ENCODE results near the gene APOD.
"Not testable (repeated sequence)": the region's sequence is repeated elsewhere in the genome, so short reads cannot be mapped to it uniquely, and the experiment has no call there.

Gene APOD

DNA sequence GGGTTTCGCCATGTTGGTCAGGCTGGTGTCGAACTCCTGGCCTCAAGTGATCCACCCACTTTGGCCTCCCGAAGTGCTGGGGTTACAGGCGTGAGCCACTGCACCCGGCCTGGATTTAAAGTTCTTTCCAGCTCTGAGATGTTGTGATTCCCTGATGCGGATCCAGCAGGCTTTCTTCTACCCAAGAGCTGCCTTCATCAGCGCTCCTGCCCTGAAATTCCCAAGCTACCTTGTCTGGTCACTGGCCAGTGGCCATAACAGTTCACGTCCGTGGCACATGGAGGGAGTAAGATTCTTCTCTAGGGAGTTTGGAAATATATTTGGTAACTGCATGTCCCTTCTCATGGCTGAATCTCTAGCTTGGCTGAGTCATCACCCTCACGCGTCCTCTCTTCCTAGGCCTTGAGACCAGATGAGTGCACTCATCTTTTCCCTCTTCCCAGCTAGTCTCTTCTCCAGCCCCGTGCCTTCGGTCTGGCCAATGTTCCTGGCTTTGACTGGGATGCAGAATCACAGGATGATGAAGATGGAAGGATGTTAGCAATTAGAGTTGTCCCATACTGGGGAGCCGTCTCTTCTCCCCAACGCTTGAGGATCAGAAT, 29.8 kb upstream of the APOD start:
- H3K4me1 Mint-ChIP-seq = no peaks in the 10 kb centered on the region
- TF ChIP-seq, protein P1, sequence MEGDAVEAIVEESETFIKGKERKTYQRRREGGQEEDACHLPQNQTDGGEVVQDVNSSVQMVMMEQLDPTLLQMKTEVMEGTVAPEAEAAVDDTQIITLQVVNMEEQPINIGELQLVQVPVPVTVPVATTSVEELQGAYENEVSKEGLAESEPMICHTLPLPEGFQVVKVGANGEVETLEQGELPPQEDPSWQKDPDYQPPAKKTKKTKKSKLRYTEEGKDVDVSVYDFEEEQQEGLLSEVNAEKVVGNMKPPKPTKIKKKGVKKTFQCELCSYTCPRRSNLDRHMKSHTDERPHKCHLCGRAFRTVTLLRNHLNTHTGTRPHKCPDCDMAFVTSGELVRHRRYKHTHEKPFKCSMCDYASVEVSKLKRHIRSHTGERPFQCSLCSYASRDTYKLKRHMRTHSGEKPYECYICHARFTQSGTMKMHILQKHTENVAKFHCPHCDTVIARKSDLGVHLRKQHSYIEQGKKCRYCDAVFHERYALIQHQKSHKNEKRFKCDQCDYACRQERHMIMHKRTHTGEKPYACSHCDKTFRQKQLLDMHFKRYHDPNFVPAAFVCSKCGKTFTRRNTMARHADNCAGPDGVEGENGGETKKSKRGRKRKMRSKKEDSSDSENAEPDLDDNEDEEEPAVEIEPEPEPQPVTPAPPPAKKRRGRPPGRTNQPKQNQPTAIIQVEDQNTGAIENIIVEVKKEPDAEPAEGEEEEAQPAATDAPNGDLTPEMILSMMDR (IDR thresholded peaks at IDR 0.05; ENCODE audit: unreplicated experiment in 3 of 3) = no peak
- H3K27me3 Mint-ChIP-seq (ENCODE audit: low read depth) = peaks cover 4% of the 10 kb centered on the region
- H3K9me3 Mint-ChIP-seq = peaks cover 24% of the 10 kb centered on the region
- no peaks in the 10 kb centered on the region for H3K36me3 Mint-ChIP-seq (ENCODE audit: low read depth)
- no peak overlapping the region for H3K4me3 Mint-ChIP-seq
- no peak overlapping the region for H3K27ac Mint-ChIP-seq

DNA sequence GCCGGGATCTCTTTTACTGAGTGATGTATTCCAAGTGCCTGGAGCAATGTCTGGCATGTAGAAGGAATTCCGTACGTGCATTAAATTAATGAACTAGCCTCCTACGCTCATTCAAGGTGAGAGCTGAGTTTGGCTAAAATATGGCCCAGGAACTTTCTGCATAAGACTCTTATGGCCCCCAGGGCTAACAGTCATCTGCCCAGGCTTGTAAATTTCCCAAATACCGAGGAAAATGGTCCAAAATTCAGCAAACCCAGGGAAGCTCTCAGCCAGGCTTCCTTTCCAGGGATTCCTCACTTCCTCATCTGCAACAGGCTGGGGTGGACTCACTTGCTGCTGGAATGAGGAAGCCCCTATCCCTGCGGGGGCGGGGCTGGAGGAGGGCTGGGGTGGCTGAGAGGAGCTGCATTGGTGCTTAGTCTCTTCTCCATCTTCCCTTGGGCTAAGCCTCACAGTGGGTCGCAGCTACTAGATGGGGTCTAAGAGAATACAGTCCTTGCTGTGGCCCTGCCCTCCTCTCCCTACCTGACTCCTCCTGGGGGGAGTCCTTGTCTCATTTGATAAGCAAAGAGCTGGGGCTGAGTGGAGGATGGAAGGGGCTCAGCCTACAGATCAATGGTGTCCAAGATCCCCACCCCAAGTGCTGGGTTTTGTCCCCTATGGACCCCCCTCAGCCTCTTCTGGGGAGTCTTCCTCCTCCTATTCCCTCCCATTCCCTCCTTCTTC, 28.5 kb upstream of the APOD start:
- TF ChIP-seq, protein P1 (IDR thresholded peaks at IDR 0.05; ENCODE audit: unreplicated experiment in 3 of 3) = no peak
- peaks cover 4% of the 10 kb centered on the region for H3K27me3 Mint-ChIP-seq (ENCODE audit: low read depth)
- peaks cover 34% of the 10 kb centered on the region for H3K9me3 Mint-ChIP-seq
- peaks cover 4% of the 10 kb centered on the region for H3K36me3 Mint-ChIP-seq (ENCODE audit: low read depth)
- no peak overlapping the region for H3K4me3 Mint-ChIP-seq
- H3K27ac Mint-ChIP-seq = peak overlapping the region in 2 of 3 experiments; percentile 28 to 64
- H3K4me1 Mint-ChIP-seq = no peaks in the 10 kb centered on the region

DNA sequence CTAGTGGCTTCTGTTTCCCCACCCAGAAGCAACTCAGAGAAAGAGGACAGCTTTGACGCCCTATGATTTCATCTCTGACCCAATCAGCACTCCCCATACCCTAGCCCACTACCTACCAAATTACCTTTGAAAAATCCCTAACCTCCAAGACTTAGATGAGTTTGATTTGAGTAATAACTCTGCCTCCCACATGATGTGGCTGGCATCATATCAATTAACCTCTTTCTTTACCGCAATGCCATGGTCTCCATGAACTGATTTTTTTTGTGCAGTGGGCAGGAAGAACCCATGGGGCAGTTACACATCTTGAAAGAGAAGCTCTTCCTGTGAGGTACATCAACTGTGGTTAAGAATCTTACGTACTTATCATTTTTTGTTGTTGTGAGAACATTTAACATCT, 25.5 kb upstream of the APOD start:
- Mint-ChIP-seq H3K27ac (no peak overlapping the region), H3K27me3 (ENCODE audit: low read depth) (peaks cover 4% of the 10 kb centered on the region), H3K9me3 (peaks cover 44% of the 10 kb centered on the region), H3K4me3 (no peak overlapping the region), H3K36me3 (ENCODE audit: low read depth) (peaks cover 6% of the 10 kb centered on the region), H3K4me1 (no peaks in the 10 kb centered on the region)
- TF ChIP-seq, protein P1 (IDR thresholded peaks at IDR 0.05; ENCODE audit: unreplicated experiment in 3 of 3) = no peak

DNA sequence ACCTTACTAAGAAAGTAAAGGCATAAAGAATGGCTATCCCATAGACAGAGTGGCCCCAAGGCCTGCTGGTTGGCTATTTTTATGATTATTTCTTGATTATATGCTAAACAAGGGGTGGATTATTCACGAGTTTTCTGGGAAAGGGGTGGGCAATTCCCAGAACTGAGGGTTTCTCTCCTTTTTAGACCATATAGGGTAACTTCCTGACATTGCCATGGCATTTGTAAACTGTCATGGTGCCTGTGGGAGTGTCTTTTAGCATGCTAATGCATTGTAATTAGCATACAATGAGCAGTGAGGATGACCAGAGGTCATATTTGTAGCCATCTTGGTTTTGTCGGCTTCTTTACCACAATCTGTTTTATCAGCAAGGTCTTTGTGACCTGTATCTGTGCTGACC, 18.0 kb upstream of the APOD start:
- H3K36me3 Mint-ChIP-seq (ENCODE audit: low read depth); H3K27me3 Mint-ChIP-seq (ENCODE audit: low read depth); H3K4me3 Mint-ChIP-seq; H3K27ac Mint-ChIP-seq: not testable (repeated sequence)
- Mint-ChIP-seq H3K4me1 (peaks cover 14% of the 10 kb centered on the region), H3K9me3 (peaks cover 27% of the 10 kb centered on the region)

DNA sequence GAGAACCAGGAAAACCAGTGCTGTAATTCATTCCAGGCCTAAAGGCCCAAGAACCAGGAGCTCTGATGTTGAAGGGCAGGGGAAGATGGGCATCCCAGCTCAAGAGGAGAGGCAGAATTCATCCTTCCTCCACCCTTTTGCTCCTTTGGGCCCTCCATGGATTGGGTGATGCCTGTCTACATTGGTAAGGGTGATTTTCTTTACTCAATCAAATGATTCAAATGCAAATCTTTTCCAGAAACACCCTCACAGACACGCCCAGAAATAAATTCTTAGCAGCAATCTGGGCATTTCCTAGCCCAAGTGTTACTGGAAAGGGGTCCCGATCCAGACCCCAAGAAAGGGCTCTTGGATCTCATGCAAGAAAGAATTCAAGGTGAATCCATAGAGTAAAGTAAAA, 17.6 kb upstream of the APOD start:
- peaks cover 27% of the 10 kb centered on the region for H3K9me3 Mint-ChIP-seq
- TF ChIP-seq, protein P1 (IDR thresholded peaks at IDR 0.05; ENCODE audit: unreplicated experiment in 3 of 3) = no peak
- H3K4me3 Mint-ChIP-seq = no peak overlapping the region
- H3K4me1 Mint-ChIP-seq = peaks cover 18% of the 10 kb centered on the region
- no peak overlapping the region for H3K27ac Mint-ChIP-seq
- no peaks in the 10 kb centered on the region for H3K36me3 Mint-ChIP-seq (ENCODE audit: low read depth)
- H3K27me3 Mint-ChIP-seq (ENCODE audit: low read depth) = no peaks in the 10 kb centered on the region

DNA sequence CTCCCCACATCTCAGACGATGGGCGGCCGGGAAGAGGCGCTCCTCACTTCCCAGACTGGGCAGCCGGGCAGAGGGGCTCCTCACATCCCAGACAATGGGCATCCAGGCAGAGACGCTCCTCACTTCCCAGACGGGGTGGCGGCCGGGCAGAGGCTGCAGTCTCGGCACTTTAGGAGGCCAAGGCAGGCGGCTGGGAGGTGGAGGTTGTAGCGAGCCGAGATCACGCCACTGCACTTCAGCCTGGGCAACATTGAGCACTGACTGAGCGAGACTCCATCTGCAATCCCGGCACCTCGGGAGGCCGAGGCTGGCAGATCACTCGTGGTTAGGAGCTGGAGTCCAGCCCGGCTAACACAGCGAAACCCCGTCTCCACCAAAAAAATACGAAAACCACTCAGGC, 16.2 kb upstream of the APOD start:
- Mint-ChIP-seq H3K4me1 (peaks cover 24% of the 10 kb centered on the region), H3K9me3 (peaks cover 23% of the 10 kb centered on the region)
- not testable (repeated sequence) for H3K4me3 Mint-ChIP-seq; H3K27ac Mint-ChIP-seq; H3K27me3 Mint-ChIP-seq (ENCODE audit: low read depth); H3K36me3 Mint-ChIP-seq (ENCODE audit: low read depth)

DNA sequence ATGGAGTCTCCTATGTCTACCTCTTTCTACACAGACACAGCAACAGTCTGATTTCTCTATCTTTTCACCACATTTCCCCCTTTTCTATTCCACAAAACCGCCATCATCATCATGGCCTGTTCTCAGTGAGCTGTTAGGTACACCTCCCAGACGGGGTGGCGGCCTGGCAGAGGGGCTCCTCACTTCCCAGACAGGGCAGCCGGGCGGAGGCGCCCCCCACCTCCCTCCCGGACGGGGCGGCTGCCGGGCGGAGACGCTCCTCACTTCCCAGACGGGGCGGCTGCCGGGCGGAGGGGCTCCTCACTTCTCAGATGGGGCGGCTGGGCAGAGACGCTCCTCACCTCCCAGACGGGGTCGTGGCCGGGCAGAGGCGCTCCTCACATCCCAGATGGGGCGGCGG, 15.8 kb upstream of the APOD start:
- H3K27me3 Mint-ChIP-seq (ENCODE audit: low read depth); H3K36me3 Mint-ChIP-seq (ENCODE audit: low read depth); H3K27ac Mint-ChIP-seq; H3K4me3 Mint-ChIP-seq: not testable (repeated sequence)
- Mint-ChIP-seq H3K9me3 (peaks cover 22% of the 10 kb centered on the region), H3K4me1 (peaks cover 24% of the 10 kb centered on the region)
